D721Med (cell line): ENCODE data around the gene SPATA25.
"Not testable (repeated sequence)": the region's sequence is repeated elsewhere in the genome, so short reads cannot be mapped to it uniquely, and the experiment has no call there.

Experiments
- DNase-seq: peaks from one replicate; pipeline ENCODE4 v3.0.0; 2011; ENCODE audit warnings: low spot score; ENCODE audit not compliant: insufficient read length
- FAIRE-seq: peaks from 2 replicates; lab custom pipeline; 2011; peaks lifted over from hg19 to GRCh38; lab: Jason Lieb, UNC
- CTCF ChIP-seq: IDR thresholded peaks from 2 replicates; pipeline ENCODE4 v1.5.1; 2012; ENCODE audit warnings: mild to moderate bottlenecking, control low read depth; ENCODE audit not compliant: insufficient read depth; ENCODE audit errors: missing control alignments

Gene SPATA25

GRCh38 chr20:45907219-45907948 lies 20.0 kb upstream of the SPATA25 start:
- TF ChIP-seq CTCF = no peak
- DNase-seq (no peak), FAIRE-seq (no peak)

DNA sequence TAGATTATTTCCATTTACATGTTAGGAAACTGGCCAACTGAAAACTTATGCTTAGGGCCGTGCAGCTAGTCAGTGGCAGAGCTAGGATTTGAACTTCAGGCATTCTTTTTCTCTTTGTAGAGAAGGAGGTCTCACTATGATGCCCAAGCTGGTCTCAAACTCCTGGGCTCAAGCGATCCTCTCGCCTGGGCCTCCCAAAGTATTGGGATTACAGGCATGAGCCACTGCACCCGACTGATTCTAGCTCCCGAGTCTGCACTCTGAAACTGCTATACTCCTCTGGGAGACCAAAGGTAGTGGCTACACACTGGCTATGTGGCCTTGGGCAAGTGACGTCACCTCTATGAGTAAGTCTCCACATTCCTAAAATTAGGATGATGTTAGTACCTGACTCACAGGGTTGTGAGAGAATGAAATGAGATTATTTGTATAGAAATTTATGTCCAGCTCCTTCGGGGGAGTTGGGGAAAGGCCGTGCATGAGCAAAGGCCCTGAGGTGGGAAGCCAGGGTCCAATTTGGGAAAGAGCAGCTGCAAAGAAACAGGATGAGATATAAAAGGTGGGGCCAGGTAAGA lies 18.2 kb upstream of the SPATA25 start:
- TF ChIP-seq CTCF = no peak
- FAIRE-seq (no peak), DNase-seq (no peak)

DNA sequence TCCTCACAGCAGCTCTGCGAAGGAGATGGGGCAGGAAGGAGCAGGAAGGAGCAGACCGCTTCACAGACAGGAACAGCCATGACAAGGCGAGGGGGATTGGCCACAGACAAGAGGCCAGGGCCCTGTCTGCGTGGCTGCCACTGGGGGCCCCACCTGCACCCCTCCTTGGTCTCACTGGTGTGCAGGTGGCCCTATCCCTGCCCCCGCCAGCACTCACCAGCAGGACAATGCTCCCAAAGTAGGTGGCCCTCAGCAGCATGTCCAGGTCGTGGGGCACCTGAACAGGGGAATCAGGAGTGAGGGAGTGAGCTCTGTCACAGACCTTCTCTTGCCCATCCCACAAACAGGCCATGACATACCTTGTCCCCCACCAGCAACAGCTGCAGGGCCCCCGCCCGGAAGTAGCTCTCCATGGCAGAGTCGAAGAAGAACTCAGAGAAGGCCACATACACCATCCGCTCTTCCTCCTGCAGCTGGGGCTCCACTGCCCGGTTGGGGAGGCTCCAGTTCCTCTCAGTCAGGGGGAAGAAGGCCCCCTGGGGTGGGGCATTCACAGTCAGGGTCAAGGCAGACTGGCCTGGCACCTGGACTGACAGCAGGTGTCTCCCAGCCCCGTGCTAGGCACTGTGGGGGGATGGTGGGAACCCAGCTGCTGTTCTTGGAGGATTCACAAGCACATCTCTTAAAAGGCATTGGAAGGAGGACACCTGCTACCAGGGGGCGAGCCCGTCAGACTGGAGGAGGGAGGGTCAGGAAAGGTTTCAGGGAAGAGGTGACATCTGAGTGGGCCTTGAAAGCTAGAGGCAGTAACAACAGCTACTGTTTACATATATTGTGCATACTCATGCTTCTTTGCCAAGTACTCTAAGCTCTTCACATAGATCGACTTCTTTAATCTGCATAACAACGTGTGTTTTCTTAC lies 17.4 kb upstream of the SPATA25 start:
- DNase-seq (no peak), FAIRE-seq (no peak)
- no peak for TF ChIP-seq CTCF

- FAIRE-seq (no peak), DNase-seq (no peak)
- no peak for TF ChIP-seq CTCF
Measured at GRCh38 chr20:45902199-45902701, 14.8 kb upstream of the SPATA25 start.

- FAIRE-seq, DNase-seq: not testable (repeated sequence)
Measured at GRCh38 chr20:45901332-45901731, 13.9 kb upstream of the SPATA25 start.

DNA sequence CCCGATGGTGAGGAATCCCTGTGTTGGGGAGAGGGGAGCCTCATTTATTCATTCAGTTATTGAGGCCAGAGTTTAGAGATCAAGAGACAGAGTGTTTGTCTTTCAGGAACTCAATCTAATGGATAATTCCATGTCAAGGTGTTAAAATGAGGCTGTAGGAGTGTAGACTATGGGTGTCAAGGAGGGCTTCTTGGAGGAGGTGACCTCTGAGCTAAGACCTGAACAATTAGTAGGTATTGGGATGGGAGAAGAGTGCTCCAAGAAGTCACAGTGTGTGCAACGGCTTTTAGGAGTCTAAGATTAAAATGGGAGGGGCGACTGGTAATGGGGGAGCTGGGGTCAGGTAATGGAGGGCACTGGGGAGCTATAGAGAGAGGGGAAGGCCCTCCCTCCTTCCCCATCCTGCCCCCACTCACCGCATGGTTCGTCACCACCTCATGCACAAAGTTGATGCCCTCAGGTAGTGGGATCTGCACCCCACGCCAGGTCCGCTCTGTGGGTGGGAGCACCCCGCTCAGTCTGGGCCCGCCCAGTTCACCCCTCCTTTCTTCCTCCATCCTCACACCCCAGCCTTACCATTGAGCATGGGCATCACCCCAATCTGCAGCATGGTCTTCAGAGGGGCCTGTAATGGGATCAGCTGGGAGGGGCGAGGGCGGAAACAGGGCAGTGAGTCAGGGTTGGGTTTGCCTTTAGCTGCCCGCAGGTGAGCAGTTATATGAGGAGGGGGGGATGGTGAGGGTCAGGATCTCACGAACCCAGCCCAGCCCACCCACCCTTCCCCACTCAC lies 11.8 kb upstream of the SPATA25 start:
- FAIRE-seq = no peak
- no peak for TF ChIP-seq CTCF

GRCh38 chr20:45898285-45898684 lies 10.9 kb upstream of the SPATA25 start:
- DNase-seq (no peak), FAIRE-seq (no peak)
- no peak for TF ChIP-seq CTCF

More for the DNA sequence above, 11.8 kb upstream of the SPATA25 start:
- no peak for DNase-seq
